SJSA1 (cell line): ENCODE data around the gene FCRL1. TPM values are rescaled to one million over a fixed set of nuclear protein-coding genes. Genes with fewer than 3 reads are reported as not detected.

ENCODE experiments used
- DNase-seq, 2 experiments: peaks; one replicate each; pipeline ENCODE4 v3.0.0-alpha.2; 2015 to 2020; ENCODE audit warnings: low spot score in 2 of 2, low read depth in 1 of 2
- H3K27ac ChIP-seq: fragments of 250-450 bp; sonication (Bioruptor Pico); 2 replicates; pipeline ENCODE4 v1.5.1; 2020; ENCODE audit warnings: mild to moderate bottlenecking, moderate library complexity
- H3K27me3 ChIP-seq: fragments of 250-450 bp; sonication (Bioruptor Pico); replicated peaks from 2 replicates; pipeline ENCODE4 v1.5.1; 2020; ENCODE audit warnings: mild to moderate bottlenecking, moderate library complexity
- H3K36me3 ChIP-seq: fragments of 250-450 bp; sonication (Bioruptor Pico); 2 replicates; pipeline ENCODE4 v1.5.1; 2020; ENCODE audit warnings: mild to moderate bottlenecking
- H3K4me1 ChIP-seq: fragments of 250-450 bp; sonication (Bioruptor Pico); replicated peaks from 2 replicates; pipeline ENCODE4 v1.6.1; 2021; ENCODE audit warnings: mild to moderate bottlenecking
- H3K4me3 ChIP-seq: fragments of 250-450 bp; sonication (Bioruptor Pico); 2 replicates; pipeline ENCODE4 v1.5.1; 2020; ENCODE audit warnings: mild to moderate bottlenecking
- H3K9me3 ChIP-seq: fragments of 250-450 bp; sonication (Bioruptor Pico); replicated peaks from 2 replicates; pipeline ENCODE4 v1.5.1; 2020; ENCODE audit warnings: mild to moderate bottlenecking
- total RNA-seq: library from RNA; depleted of rRNA; stranded (reverse); fragments of >200 nt; shearing (Covaris generic); gene quantifications from 2 replicates; pipeline ENCODE4 v1.2.3, GENCODE V29; 2014

The FCRL1 gene
- total RNA-seq, 1 experiment from 2014 or later = not detected

GRCh38 chr1:157831968-157832626, 12.2 kb upstream of the FCRL1 start:
- no peak overlapping the region for H3K27ac ChIP-seq
- no peaks in the 10 kb centered on the region for H3K9me3 ChIP-seq
- H3K4me3 ChIP-seq = no peak overlapping the region
- no peaks in the 10 kb centered on the region for H3K4me1 ChIP-seq
- no peaks in the 10 kb centered on the region for H3K36me3 ChIP-seq
- 0 out of 2 replicates have a peak, but pooled peaks cover 9% of the 10 kb centered on the region for H3K27me3 ChIP-seq
- DNase-seq = no peak

- Histone ChIP-seq H3K36me3 (no peaks in the 10 kb centered on the region), H3K27ac (no peak overlapping the region), H3K27me3 (0 out of 2 replicates have a peak, but pooled peaks cover 7% of the 10 kb centered on the region), H3K4me1 (no peaks in the 10 kb centered on the region), H3K9me3 (no peaks in the 10 kb centered on the region), H3K4me3 (no peak overlapping the region)
- DNase-seq = no peak
Measured at GRCh38 chr1:157830887-157831286, 11.0 kb upstream of the FCRL1 start.

- no peaks in the 10 kb centered on the region for H3K4me1 ChIP-seq
Measured at GRCh38 chr1:157829711-157830110, 9.8 kb upstream of the FCRL1 start.

GRCh38 chr1:157829210-157829609, 9.3 kb upstream of the FCRL1 start:
- Histone ChIP-seq H3K27ac (no peak overlapping the region), H3K36me3 (no peaks in the 10 kb centered on the region), H3K27me3 (0 out of 2 replicates have a peak, but pooled peaks cover 7% of the 10 kb centered on the region), H3K9me3 (no peaks in the 10 kb centered on the region), H3K4me1 (no peaks in the 10 kb centered on the region), H3K4me3 (no peak overlapping the region)
- DNase-seq = no peak

More at GRCh38 chr1:157829711-157830110, 9.8 kb upstream of the FCRL1 start:
- Histone ChIP-seq H3K36me3 (no peaks in the 10 kb centered on the region), H3K4me3 (no peak overlapping the region), H3K9me3 (no peaks in the 10 kb centered on the region), H3K27me3 (0 out of 2 replicates have a peak, but pooled peaks cover 7% of the 10 kb centered on the region), H3K27ac (no peak overlapping the region)
- DNase-seq = no peak

- Histone ChIP-seq H3K9me3 (no peaks in the 10 kb centered on the region), H3K4me3 (no peak overlapping the region), H3K36me3 (no peaks in the 10 kb centered on the region), H3K4me1 (no peaks in the 10 kb centered on the region), H3K27me3 (peaks cover 6% of the 10 kb centered on the region; the same call in 1 of the 2 replicates), H3K27ac (no peak overlapping the region)
- DNase-seq = no peak
Measured at GRCh38 chr1:157820299-157820698, 379 bp upstream of the FCRL1 start.

GRCh38 chr1:157819215-157819614, 705 bp downstream of the FCRL1 start:
- H3K27me3 ChIP-seq = peaks cover 6% of the 10 kb centered on the region; the same call in 1 of the 2 replicates
- no peaks in the 10 kb centered on the region for H3K9me3 ChIP-seq
- H3K4me3 ChIP-seq = no peak overlapping the region
- no peaks in the 10 kb centered on the region for H3K4me1 ChIP-seq
- no peak for DNase-seq
- no peak overlapping the region for H3K27ac ChIP-seq
- no peaks in the 10 kb centered on the region for H3K36me3 ChIP-seq

GRCh38 chr1:157813269-157813668, 6.7 kb downstream of the FCRL1 start:
- Histone ChIP-seq H3K9me3 (no peaks in the 10 kb centered on the region), H3K4me1 (no peaks in the 10 kb centered on the region), H3K27ac (no peak overlapping the region), H3K36me3 (no peaks in the 10 kb centered on the region), H3K4me3 (no peak overlapping the region), H3K27me3 (no peaks in the 10 kb centered on the region)
- DNase-seq = no peak

GRCh38 chr1:157806431-157807149, 13.3 kb downstream of the FCRL1 start:
- 0 out of 2 replicates have a peak, but pooled peaks cover 2% of the 10 kb centered on the region for H3K9me3 ChIP-seq
- no peaks in the 10 kb centered on the region for H3K27me3 ChIP-seq
- DNase-seq = no peak
- H3K4me1 ChIP-seq = no peaks in the 10 kb centered on the region
- H3K4me3 ChIP-seq = no peak overlapping the region
- no peaks in the 10 kb centered on the region for H3K36me3 ChIP-seq
- no peak overlapping the region for H3K27ac ChIP-seq

- no peaks in the 10 kb centered on the region for H3K4me1 ChIP-seq
- H3K27me3 ChIP-seq = no peaks in the 10 kb centered on the region
- DNase-seq = no peak
- H3K9me3 ChIP-seq = 0 out of 2 replicates have a peak, but pooled peaks cover 2% of the 10 kb centered on the region
- no peak overlapping the region for H3K27ac ChIP-seq
- H3K4me3 ChIP-seq = no peak overlapping the region
- H3K36me3 ChIP-seq = no peaks in the 10 kb centered on the region
Measured at GRCh38 chr1:157803851-157804250, 16.1 kb downstream of the FCRL1 start.

GRCh38 chr1:157799996-157800395, 19.9 kb downstream of the FCRL1 start:
- H3K27ac ChIP-seq = no peak overlapping the region
- no peaks in the 10 kb centered on the region for H3K4me1 ChIP-seq
- DNase-seq = no peak
- H3K9me3 ChIP-seq = 0 out of 2 replicates have a peak, but pooled peaks cover 2% of the 10 kb centered on the region
- H3K36me3 ChIP-seq = no peaks in the 10 kb centered on the region
- H3K4me3 ChIP-seq = no peak overlapping the region
- H3K27me3 ChIP-seq = no peaks in the 10 kb centered on the region

GRCh38 chr1:157798211-157798610, 21.7 kb downstream of the FCRL1 start:
- Histone ChIP-seq H3K9me3 (0 out of 2 replicates have a peak, but pooled peaks cover 2% of the 10 kb centered on the region), H3K27ac (no peak overlapping the region), H3K4me3 (no peak overlapping the region), H3K27me3 (no peaks in the 10 kb centered on the region), H3K36me3 (no peaks in the 10 kb centered on the region), H3K4me1 (no peaks in the 10 kb centered on the region)
- no peak for DNase-seq

- Histone ChIP-seq H3K9me3 (no peaks in the 10 kb centered on the region), H3K4me1 (no peaks in the 10 kb centered on the region), H3K27ac (no peak overlapping the region), H3K36me3 (no peaks in the 10 kb centered on the region), H3K4me3 (no peak overlapping the region), H3K27me3 (no peaks in the 10 kb centered on the region)
- no peak for DNase-seq
Measured at GRCh38 chr1:157785248-157785647, 34.7 kb downstream of the FCRL1 start.

- Histone ChIP-seq H3K9me3 (no peaks in the 10 kb centered on the region), H3K27ac (no peak overlapping the region), H3K36me3 (no peaks in the 10 kb centered on the region), H3K27me3 (no peaks in the 10 kb centered on the region), H3K4me3 (no peak overlapping the region), H3K4me1 (no peaks in the 10 kb centered on the region)
- no peak for DNase-seq
Measured at GRCh38 chr1:157784801-157785200, 35.1 kb downstream of the FCRL1 start.

- DNase-seq = no peak
- Histone ChIP-seq H3K27me3 (no peaks in the 10 kb centered on the region), H3K9me3 (no peaks in the 10 kb centered on the region), H3K36me3 (no peaks in the 10 kb centered on the region), H3K4me1 (no peaks in the 10 kb centered on the region), H3K4me3 (no peak overlapping the region), H3K27ac (no peak overlapping the region)
Measured at GRCh38 chr1:157782931-157783330, 37.0 kb downstream of the FCRL1 start.
